HCT116 (cell line): ENCODE results near the gene KLHDC10. TPM values are rescaled to one million over a fixed set of nuclear protein-coding genes. Genes with fewer than 3 reads are reported as not detected.

ENCODE experiments used
- ATAC-seq: fragments of 200-7000 bp; cut with Tn5 transposase; 2 replicates; pipeline ENCODE4 v1.9.1; 2020; ENCODE audit warnings: mild to moderate bottlenecking, moderate library complexity
- BruUV-seq: library from RNA; stranded (reverse); fragments of 400-500 nt; replicated peaks from 2 replicates; lab custom pipeline; 2021; lab: Mats Ljungman, UMichigan
- CTCF ChIA-PET: fragments of 300-600 bp; sonication (Branson Sonifier 250); formaldehyde crosslinking; loops from one replicate; lab custom pipeline; 2021; ENCODE audit warnings: antibody characterized with exemption; lab: Charles Lee
- POLR2A ChIA-PET: fragments of 300-600, 350-600 bp; sonication (Branson Sonifier 250); formaldehyde crosslinking; loops from one replicate; lab custom pipeline; 2021; ENCODE audit warnings: antibody characterized with exemption; lab: Charles Lee
- RAD21 ChIA-PET, 2 experiments: fragments of 300-600 bp; sonication (Branson Sonifier 250); formaldehyde crosslinking; loops; one replicate each; lab custom pipeline; 2023; ENCODE audit warnings: low total read pairs in 2 of 2; ENCODE audit not compliant: uncharacterized antibody in 2 of 2, unreplicated experiment in 2 of 2, low non-redundant PET in 1 of 2; lab: Charles Lee
- DNase-seq: peaks from one replicate; pipeline ENCODE4 v3.0.0-alpha.2; 2010; ENCODE audit warnings: low read depth, low spot score
- H2AFZ ChIP-seq: fragments of 200-600 bp; shearing (Covaris generic), sonication (generic); 2 replicates; pipeline ENCODE4 v1.6.1; 2017; ENCODE audit warnings: low read depth, mixed run types, mixed read lengths, antibody characterized with exemption, low read length; ENCODE audit not compliant: poor library complexity, severe bottlenecking
- H3K27ac ChIP-seq: 2 replicates; pipeline ENCODE4 v1.5.1; 2012; ENCODE audit warnings: low read depth, low read length
- H3K27me3 ChIP-seq: fragments of 200-600 bp; sonication (generic); 2 replicates; pipeline ENCODE4 v1.6.1; 2016; ENCODE audit warnings: mixed run types, low read length, mixed read lengths; ENCODE audit not compliant: insufficient read depth
- H3K36me3 ChIP-seq, 2 experiments: fragments of 200-500 bp in 1 of 2; fragments of 200-600 bp in 1 of 2; sonication (Bioruptor generic) in 1 of 2; sonication (generic) in 1 of 2; 2 replicates each; pipeline versions ENCODE4 v1.5.1 to v1.6.1; 2014 to 2016; ENCODE audit warnings: low read length in 2 of 2, inconsistent platforms in 1 of 2, mixed read lengths in 1 of 2, mixed run types in 1 of 2; ENCODE audit not compliant: insufficient read depth in 2 of 2, control insufficient read depth in 1 of 2
- H3K4me1 ChIP-seq, 2 experiments: fragments of 200-600 bp in 1 of 2; sonication (generic) in 1 of 2; 2 replicates each; pipeline versions ENCODE4 v1.5.1 to v1.6.1; 2012 to 2017; ENCODE audit warnings: low read length in 2 of 2, inconsistent platforms in 1 of 2, mild to moderate bottlenecking in 1 of 2, mixed read lengths in 1 of 2, mixed run types in 1 of 2, moderate library complexity in 1 of 2; ENCODE audit not compliant: insufficient read depth in 2 of 2, control insufficient read depth in 1 of 2
- H3K4me2 ChIP-seq: fragments of 200-600 bp; sonication (generic); 2 replicates; pipeline ENCODE4 v1.6.1; 2017; ENCODE audit warnings: mixed run types, low read length, mixed read lengths
- H3K4me3 ChIP-seq, 2 experiments: fragments of 200-600 bp in 1 of 2; sonication (generic) in 1 of 2; replicated peaks in 1 of 2; 2 replicates each; pipeline ENCODE4 v1.5.1; 2011 to 2016; ENCODE audit warnings: low read length in 2 of 2, control low read depth in 1 of 2, low read depth in 1 of 2, mild to moderate bottlenecking in 1 of 2, mixed read lengths in 1 of 2, mixed run types in 1 of 2
- H3K79me2 ChIP-seq: fragments of 200-600 bp; sonication (generic); 2 replicates; pipeline ENCODE4 v1.6.1; 2017; ENCODE audit warnings: mild to moderate bottlenecking, mixed run types, low read length, moderate library complexity, mixed read lengths; ENCODE audit not compliant: insufficient read depth
- H3K9ac ChIP-seq: fragments of 200-600 bp; sonication (generic); 2 replicates; pipeline ENCODE4 v1.6.1; 2016; ENCODE audit warnings: low read length, mixed read lengths
- H3K9me2 ChIP-seq: fragments of 200-600 bp; sonication (generic), shearing (Covaris generic); 2 replicates; pipeline ENCODE4 v1.6.1; 2017; ENCODE audit warnings: mixed run types, mild to moderate bottlenecking, moderate library complexity; ENCODE audit not compliant: insufficient read depth
- H3K9me3 ChIP-seq, 2 experiments: fragments of 200-500 bp in 1 of 2; fragments of 200-600 bp in 1 of 2; sonication (Bioruptor generic) in 1 of 2; sonication (generic) in 1 of 2; 2 replicates each; pipeline ENCODE4 v1.6.1; 2014 to 2017; ENCODE audit warnings: low read length in 2 of 2, mixed read lengths in 2 of 2, inconsistent platforms in 1 of 2, low read depth in 1 of 2, mild to moderate bottlenecking in 1 of 2, mixed run types in 1 of 2, moderate library complexity in 1 of 2; ENCODE audit not compliant: control insufficient read depth in 1 of 2, insufficient read depth in 1 of 2
- H4K20me1 ChIP-seq: fragments of 200-600 bp; sonication (generic), shearing (Covaris generic); 2 replicates; pipeline ENCODE4 v1.6.1; 2017; ENCODE audit warnings: mixed run types, mild to moderate bottlenecking, moderate library complexity; ENCODE audit not compliant: insufficient read depth
- EGR1 ChIP-seq: IDR thresholded peaks from 2 replicates; pipeline ENCODE4 v1.6.1; 2012; ENCODE audit warnings: low read depth
- ELF1 ChIP-seq: IDR thresholded peaks from 2 replicates; pipeline ENCODE4 v1.6.1; 2012; ENCODE audit warnings: low read depth, borderline replicate concordance
- EZH2 ChIP-seq: fragments of 200-600 bp; sonication (generic); IDR thresholded peaks from 2 replicates; pipeline ENCODE4 v1.6.1; 2017; ENCODE audit warnings: antibody characterized with exemption, mixed run types
- EZH2phosphoT487 ChIP-seq: fragments of 200-600 bp; IDR thresholded peaks from 2 replicates; pipeline ENCODE4 v1.6.1; 2018; ENCODE audit warnings: antibody characterized with exemption, borderline replicate concordance
- FOSL1 ChIP-seq: IDR thresholded peaks from 2 replicates; pipeline ENCODE4 v1.6.1; 2012; ENCODE audit warnings: low read depth
- JUND ChIP-seq: IDR thresholded peaks from 2 replicates; pipeline ENCODE4 v1.6.1; 2012
- POLR2AphosphoS5 ChIP-seq: IDR thresholded peaks from 2 replicates; pipeline ENCODE4 v1.6.1; 2011; ENCODE audit warnings: mild to moderate bottlenecking, low read depth, low read length, moderate library complexity
- SIN3A ChIP-seq: IDR thresholded peaks from 2 replicates; pipeline ENCODE4 v1.6.1; 2012; ENCODE audit warnings: low read depth
- YY1 ChIP-seq: IDR thresholded peaks from 2 replicates; pipeline ENCODE4 v1.6.1; 2011; ENCODE audit warnings: low read length, low read depth, moderate library complexity, mild to moderate bottlenecking; ENCODE audit not compliant: insufficient replicate concordance; ENCODE audit errors: extremely low read depth
- ZFX ChIP-seq: fragments of 450-650 bp; IDR thresholded peaks from 2 replicates; pipeline ENCODE4 v1.6.1; 2017
- ZNF274 ChIP-seq: fragments of 200-500 bp; sonication (Bioruptor generic); IDR thresholded peaks from 2 replicates; pipeline ENCODE4 v1.6.1; 2014; ENCODE audit warnings: mild to moderate bottlenecking, low read depth, low read length, inconsistent platforms
- intact Hi-C: fragments of 100-400 bp; cut with micrococcal nuclease; formaldehyde crosslinking; loops from 2 replicates; pipeline ENCODE4 v1.10.0; 2022
- total RNA-seq: library from RNA; stranded (reverse); gene quantifications from one replicate; pipeline ENCODE4 v1.2.1, GENCODE V29; 2021; ENCODE audit not compliant: unreplicated experiment
- TF ChIP-seq, protein P1 (sequence below): IDR thresholded peaks from 2 replicates; pipeline ENCODE4 v1.6.1; 2012; ENCODE audit warnings: low read depth
- TF ChIP-seq, protein P2 (sequence below): IDR thresholded peaks from 2 replicates; pipeline ENCODE4 v1.6.1; 2011; ENCODE audit warnings: mild to moderate bottlenecking, low read length, moderate library complexity; ENCODE audit not compliant: insufficient replicate concordance; ENCODE audit errors: extremely low read depth
- TF ChIP-seq, protein P3 (sequence below): IDR thresholded peaks from 2 replicates; pipeline ENCODE4 v1.6.1; 2012

The KLHDC10 gene
- total RNA-seq, 1 experiment from 2014 or later: 25.8 TPM

DNA sequence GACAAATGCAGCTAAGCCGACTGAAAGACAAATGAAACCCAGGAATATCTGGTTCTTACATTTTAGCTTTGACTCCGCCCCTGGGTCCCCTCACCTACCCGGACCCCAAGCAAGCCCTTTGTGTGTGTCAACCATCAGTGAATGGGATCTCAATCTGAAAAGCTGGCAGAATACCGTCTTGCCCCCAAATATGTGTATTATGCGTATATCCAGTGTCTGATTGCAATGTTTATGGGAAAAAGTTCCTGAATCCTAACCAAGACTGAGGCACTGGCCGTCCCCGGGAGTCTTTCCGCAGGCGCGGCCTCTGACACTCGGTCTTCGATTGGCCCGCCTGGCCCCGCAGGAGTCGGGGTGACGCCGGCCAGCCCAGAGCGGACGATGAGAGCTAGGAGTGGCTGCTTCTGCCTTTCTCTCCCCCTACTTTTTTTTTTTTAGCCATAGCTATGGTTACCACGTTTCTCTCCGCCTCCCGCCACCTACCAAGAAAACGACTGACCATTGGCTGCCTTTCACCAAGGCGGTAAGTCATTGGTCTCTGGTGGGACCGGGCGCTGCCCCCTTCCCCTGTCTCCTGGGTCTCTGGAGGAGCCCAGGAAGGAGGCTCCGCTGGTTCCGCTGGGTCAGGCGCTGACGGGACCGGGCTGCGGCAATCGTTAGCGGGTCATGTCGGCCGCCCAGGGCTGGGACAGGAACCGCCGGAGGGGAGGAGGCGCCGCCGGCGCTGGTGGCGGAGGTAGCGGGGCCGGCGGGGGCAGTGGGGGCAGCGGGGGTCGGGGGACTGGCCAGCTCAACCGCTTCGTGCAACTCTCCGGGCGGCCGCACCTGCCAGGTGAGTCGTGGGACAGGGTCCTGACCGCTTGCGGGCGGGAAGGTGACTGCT lies at the start of gene KLHDC10 (continued):
- TF ChIP-seq, protein P1, sequence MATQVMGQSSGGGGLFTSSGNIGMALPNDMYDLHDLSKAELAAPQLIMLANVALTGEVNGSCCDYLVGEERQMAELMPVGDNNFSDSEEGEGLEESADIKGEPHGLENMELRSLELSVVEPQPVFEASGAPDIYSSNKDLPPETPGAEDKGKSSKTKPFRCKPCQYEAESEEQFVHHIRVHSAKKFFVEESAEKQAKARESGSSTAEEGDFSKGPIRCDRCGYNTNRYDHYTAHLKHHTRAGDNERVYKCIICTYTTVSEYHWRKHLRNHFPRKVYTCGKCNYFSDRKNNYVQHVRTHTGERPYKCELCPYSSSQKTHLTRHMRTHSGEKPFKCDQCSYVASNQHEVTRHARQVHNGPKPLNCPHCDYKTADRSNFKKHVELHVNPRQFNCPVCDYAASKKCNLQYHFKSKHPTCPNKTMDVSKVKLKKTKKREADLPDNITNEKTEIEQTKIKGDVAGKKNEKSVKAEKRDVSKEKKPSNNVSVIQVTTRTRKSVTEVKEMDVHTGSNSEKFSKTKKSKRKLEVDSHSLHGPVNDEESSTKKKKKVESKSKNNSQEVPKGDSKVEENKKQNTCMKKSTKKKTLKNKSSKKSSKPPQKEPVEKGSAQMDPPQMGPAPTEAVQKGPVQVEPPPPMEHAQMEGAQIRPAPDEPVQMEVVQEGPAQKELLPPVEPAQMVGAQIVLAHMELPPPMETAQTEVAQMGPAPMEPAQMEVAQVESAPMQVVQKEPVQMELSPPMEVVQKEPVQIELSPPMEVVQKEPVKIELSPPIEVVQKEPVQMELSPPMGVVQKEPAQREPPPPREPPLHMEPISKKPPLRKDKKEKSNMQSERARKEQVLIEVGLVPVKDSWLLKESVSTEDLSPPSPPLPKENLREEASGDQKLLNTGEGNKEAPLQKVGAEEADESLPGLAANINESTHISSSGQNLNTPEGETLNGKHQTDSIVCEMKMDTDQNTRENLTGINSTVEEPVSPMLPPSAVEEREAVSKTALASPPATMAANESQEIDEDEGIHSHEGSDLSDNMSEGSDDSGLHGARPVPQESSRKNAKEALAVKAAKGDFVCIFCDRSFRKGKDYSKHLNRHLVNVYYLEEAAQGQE: no peak
- TF ChIP-seq EGR1: peak; percentile 76
- peak; percentile 85 for TF ChIP-seq POLR2AphosphoS5
- TF ChIP-seq SIN3A: no peak; the same call in 1 of the 2 replicates

DNA sequence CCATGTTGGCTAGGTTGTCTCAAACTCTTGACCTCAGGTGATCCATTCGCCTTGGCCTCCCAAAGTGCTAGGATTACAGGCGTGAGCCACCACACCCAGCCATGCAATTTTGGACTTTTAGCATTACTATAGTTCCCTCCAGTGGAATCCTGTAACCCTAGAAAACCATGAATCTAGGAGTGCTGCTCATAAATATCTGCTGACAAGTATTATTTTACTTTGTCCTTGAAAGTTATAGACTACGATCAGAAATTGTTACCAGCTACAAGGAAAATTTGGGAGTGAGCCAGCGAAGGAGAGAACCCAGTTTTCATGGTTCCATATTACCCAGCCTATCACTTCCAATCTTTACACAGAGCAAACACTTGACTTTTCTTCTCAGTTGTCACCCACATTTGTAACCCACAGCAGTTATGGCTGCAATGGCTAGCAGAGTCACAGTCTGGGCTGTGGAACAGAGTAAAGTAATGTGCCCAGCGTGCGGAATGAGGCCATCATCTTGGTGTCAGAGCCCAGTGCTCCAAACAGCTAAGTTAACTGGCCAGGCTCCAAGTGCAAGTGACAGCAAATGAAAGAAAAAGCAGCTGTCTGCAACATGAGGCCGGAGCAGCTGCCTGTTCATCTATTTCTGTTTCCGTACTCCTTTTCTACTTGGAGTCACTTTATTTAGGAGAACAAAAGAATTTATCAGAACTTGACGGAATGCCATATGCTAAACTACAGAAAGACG lies 49.1 kb upstream of the KLHDC10 start:
- no peaks in the 10 kb centered on the region for H3K27me3 ChIP-seq
- H2AFZ ChIP-seq: no peak overlapping the region
- H3K4me1 ChIP-seq: peaks cover 0 to 6% of the 10 kb centered on the region in 2 experiments; a peak in 3 of 4 replicates
- DNase-seq (no peak), ATAC-seq (no peak)
- intact Hi-C loops: no loop called here
- no peaks in the 10 kb centered on the region for H3K9me3 ChIP-seq
- H3K27ac ChIP-seq: no peak overlapping the region
- ChIA-PET POLR2A (no interaction called here), RAD21 (no interaction called here), CTCF (no interaction called here)
- BruUV-seq: no TSS peak
- H3K9me2 ChIP-seq: no peaks in the 10 kb centered on the region
- H3K4me3 ChIP-seq: no peak overlapping the region
- H3K4me2 ChIP-seq: no peak overlapping the region
- peaks cover 23 to 50% of the 10 kb centered on the region in 2 experiments; a peak in 3 of 4 replicates for H3K36me3 ChIP-seq
- H3K9ac ChIP-seq: no peak overlapping the region
- no peaks in the 10 kb centered on the region for H4K20me1 ChIP-seq
- H3K79me2 ChIP-seq: no peaks in the 10 kb centered on the region
- no peak for TF ChIP-seq EGR1
- TF ChIP-seq, protein P2, sequence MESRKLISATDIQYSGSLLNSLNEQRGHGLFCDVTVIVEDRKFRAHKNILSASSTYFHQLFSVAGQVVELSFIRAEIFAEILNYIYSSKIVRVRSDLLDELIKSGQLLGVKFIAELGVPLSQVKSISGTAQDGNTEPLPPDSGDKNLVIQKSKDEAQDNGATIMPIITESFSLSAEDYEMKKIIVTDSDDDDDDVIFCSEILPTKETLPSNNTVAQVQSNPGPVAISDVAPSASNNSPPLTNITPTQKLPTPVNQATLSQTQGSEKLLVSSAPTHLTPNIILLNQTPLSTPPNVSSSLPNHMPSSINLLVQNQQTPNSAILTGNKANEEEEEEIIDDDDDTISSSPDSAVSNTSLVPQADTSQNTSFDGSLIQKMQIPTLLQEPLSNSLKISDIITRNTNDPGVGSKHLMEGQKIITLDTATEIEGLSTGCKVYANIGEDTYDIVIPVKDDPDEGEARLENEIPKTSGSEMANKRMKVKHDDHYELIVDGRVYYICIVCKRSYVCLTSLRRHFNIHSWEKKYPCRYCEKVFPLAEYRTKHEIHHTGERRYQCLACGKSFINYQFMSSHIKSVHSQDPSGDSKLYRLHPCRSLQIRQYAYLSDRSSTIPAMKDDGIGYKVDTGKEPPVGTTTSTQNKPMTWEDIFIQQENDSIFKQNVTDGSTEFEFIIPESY: no peak
- no peak for TF ChIP-seq JUND
- no peak for TF ChIP-seq FOSL1
- no peak for TF ChIP-seq YY1
- no peak for TF ChIP-seq ZNF274
- TF ChIP-seq, protein P3, sequence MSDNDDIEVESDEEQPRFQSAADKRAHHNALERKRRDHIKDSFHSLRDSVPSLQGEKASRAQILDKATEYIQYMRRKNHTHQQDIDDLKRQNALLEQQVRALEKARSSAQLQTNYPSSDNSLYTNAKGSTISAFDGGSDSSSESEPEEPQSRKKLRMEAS: no peak
- TF ChIP-seq ZFX: no peak
- TF ChIP-seq SIN3A: no peak
- no peak for TF ChIP-seq EZH2
- TF ChIP-seq EZH2phosphoT487: no peak
- TF ChIP-seq ELF1: no peak
